ENCODE measurements around the gene PLEKHG4B. TPM values are rescaled to one million over a fixed set of nuclear protein-coding genes. Genes with fewer than 3 reads are reported as not detected.

The PLEKHG4B gene
- polyA plus RNA-seq, 1 of the 3 experiments (the other 2 are of a cell fraction): 0.18 TPM

DNA sequence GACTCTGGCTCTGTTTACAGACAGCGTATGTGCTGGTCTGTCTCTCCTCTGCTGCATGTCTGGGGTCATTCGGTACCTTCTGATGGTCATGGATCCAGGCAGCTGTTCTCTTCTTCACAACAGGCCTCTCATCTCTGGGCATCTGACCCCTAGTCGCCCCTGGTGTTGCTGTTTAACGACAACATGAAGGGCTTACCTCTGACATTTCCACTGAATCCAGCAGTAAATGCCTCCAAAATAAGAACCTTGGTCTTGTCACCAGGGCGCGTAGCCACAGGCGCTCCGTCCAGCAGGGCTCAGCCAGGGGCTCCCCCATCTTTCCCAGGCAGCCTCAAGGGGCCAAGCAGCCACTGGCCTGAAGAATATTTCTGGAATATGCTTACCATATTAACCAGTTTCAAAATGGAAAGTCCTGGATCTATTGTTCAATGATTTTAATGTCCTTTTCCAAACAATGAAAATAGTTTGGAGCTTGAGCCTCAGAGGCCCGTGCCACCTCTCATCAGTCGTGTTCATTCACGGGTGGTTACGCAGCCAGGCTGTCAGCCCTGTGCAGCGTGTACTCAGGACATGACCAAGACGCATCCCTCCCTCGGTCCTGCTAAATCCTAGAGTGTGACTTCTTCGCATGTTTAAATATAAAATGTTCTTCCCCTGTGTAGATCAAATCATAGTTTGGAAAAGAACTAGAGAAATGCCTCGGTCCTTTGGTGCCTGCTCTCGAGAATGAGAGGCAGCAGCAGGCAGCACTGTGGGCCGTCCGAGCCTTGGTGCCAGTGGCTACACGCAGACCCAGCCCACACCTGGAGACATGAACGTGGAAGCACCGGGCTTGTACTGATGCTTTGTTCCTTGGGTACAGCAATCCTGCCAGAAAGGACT lies 69.2 kb downstream of the PLEKHG4B start:
- Histone ChIP-seq H3K27me3 (ENCODE audit: insufficient read depth) (no peaks in the 10 kb centered on the region; the same call in 1 of the 2 replicates), H4K20me1 (ENCODE audit: insufficient read depth) (no peaks in the 10 kb centered on the region), H3K4me3 (ENCODE audit: low read depth in 2 of 2, low read length in 1 of 2) (no peak overlapping the region), H3K36me3 (replicated peaks in 1 of 2; ENCODE audit: control insufficient read depth in 1 of 2, insufficient read depth in 2 of 2, low read length in 1 of 2) (no peaks in the 10 kb centered on the region), H3K27ac (ENCODE audit: low read depth in 2 of 2, low read length in 1 of 2) (no peak overlapping the region), H3K9me2 (no peaks in the 10 kb centered on the region), H3K79me2 (ENCODE audit: insufficient read depth) (no peaks in the 10 kb centered on the region), H3K9me3 (no peaks in the 10 kb centered on the region), H2AFZ (ENCODE audit: low read depth) (no peak overlapping the region), H3K9ac (no peak overlapping the region), H3K4me1 (ENCODE audit: control insufficient read depth in 1 of 2, insufficient read depth in 2 of 2, low read depth in 1 of 2, low read length in 1 of 2) (no peaks in the 10 kb centered on the region), H3K4me2 (no peak overlapping the region), H3F3A (replicated peaks; ENCODE audit: insufficient read depth) (peaks cover 3% of the 10 kb centered on the region)
- no peak for DNase-seq
- WGBS (ENCODE audit: low lambda C conversion rate): 66% methylated on average over 23 of the region's 23 CpGs
- CTCF ChIA-PET: no interaction called here
- POLR2A ChIA-PET: no interaction called here
- no peak for TF ChIP-seq POLR2AphosphoS5 (IDR thresholded peaks at IDR 0.05; ENCODE audit: low read depth, low read length)
- no peak for TF ChIP-seq GATA2 (CRISPR knock-in tag; IDR thresholded peaks at IDR 0.05)
- no peak for TF ChIP-seq MEF2A (IDR thresholded peaks at IDR 0.05; ENCODE audit: borderline replicate concordance, low read depth)
- TF ChIP-seq, protein P1, sequence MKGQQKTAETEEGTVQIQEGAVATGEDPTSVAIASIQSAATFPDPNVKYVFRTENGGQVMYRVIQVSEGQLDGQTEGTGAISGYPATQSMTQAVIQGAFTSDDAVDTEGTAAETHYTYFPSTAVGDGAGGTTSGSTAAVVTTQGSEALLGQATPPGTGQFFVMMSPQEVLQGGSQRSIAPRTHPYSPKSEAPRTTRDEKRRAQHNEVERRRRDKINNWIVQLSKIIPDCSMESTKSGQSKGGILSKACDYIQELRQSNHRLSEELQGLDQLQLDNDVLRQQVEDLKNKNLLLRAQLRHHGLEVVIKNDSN (IDR thresholded peaks at IDR 0.05; ENCODE audit: borderline replicate concordance, low read depth): no peak
- TF ChIP-seq RCOR1 (IDR thresholded peaks at IDR 0.05; ENCODE audit: low read length): no peak
- no peak for TF ChIP-seq ELF1 (IDR thresholded peaks at IDR 0.05)
- no peak for TF ChIP-seq SMC3 (IDR thresholded peaks at IDR 0.05; ENCODE audit: low read depth, low read length)
- TF ChIP-seq MXI1 (IDR thresholded peaks at IDR 0.05; ENCODE audit: low read depth, low read length): no peak
- TF ChIP-seq NFIC (IDR thresholded peaks at IDR 0.05; ENCODE audit: borderline replicate concordance): no peak
- no peak for TF ChIP-seq FOXJ3 (CRISPR knock-in tag; IDR thresholded peaks at IDR 0.05)
- TF ChIP-seq NRF1 (IDR thresholded peaks at IDR 0.05; ENCODE audit: low read depth, low read length): no peak
- no peak for TF ChIP-seq FOXM1 (IDR thresholded peaks at IDR 0.05; ENCODE audit: low read depth)
- no peak for TF ChIP-seq TEAD4 (IDR thresholded peaks at IDR 0.05; ENCODE audit: borderline replicate concordance, insufficient read depth)
- TF ChIP-seq EP300 (IDR thresholded peaks at IDR 0.05; ENCODE audit: borderline replicate concordance in 1 of 2, low read depth in 1 of 2, low read length in 1 of 2): no peak
- no peak for TF ChIP-seq RXRA (IDR thresholded peaks at IDR 0.05; ENCODE audit: borderline replicate concordance, low read depth)

DNA sequence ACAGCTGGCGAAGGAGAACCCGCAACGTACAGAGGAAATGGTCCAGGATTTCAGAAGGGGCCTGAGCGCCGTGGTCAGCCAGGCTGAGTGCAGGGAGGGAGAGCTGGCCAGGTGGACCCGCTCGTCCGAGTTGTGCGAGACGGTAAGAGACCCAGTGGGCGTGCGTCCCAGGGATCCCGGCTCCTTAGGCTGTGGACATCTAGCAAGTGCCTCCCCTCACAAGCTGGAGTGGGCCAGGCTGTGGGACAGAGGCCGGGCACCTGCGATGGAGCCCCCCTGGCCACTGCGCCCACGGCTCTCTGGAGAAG lies 69.8 kb downstream of the PLEKHG4B start:
- CTCF ChIA-PET: no interaction called here
- Histone ChIP-seq H3K4me1 (ENCODE audit: control insufficient read depth in 1 of 2, insufficient read depth in 2 of 2, low read depth in 1 of 2, low read length in 1 of 2) (peaks cover 0 to under 1% of the 10 kb centered on the region in 2 experiments; a peak in 1 of 4 replicates), H2AFZ (ENCODE audit: low read depth) (no peak overlapping the region), H3F3A (replicated peaks; ENCODE audit: insufficient read depth) (peaks cover 3% of the 10 kb centered on the region), H3K79me2 (ENCODE audit: insufficient read depth) (no peaks in the 10 kb centered on the region), H4K20me1 (ENCODE audit: insufficient read depth) (no peaks in the 10 kb centered on the region), H3K27ac (ENCODE audit: low read depth in 2 of 2, low read length in 1 of 2) (no peak overlapping the region), H3K9me2 (no peaks in the 10 kb centered on the region), H3K27me3 (ENCODE audit: insufficient read depth) (no peaks in the 10 kb centered on the region; the same call in 1 of the 2 replicates), H3K4me2 (no peak overlapping the region), H3K9me3 (no peaks in the 10 kb centered on the region), H3K9ac (no peak overlapping the region), H3K36me3 (replicated peaks in 1 of 2; ENCODE audit: control insufficient read depth in 1 of 2, insufficient read depth in 2 of 2, low read length in 1 of 2) (no peaks in the 10 kb centered on the region), H3K4me3 (ENCODE audit: low read depth in 2 of 2, low read length in 1 of 2) (no peak overlapping the region)
- TF ChIP-seq GABPA (IDR thresholded peaks at IDR 0.05; ENCODE audit: low read depth) (no peak), ELF1 (IDR thresholded peaks at IDR 0.05) (no peak), RXRA (IDR thresholded peaks at IDR 0.05; ENCODE audit: borderline replicate concordance, low read depth) (no peak), POLR2AphosphoS5 (IDR thresholded peaks at IDR 0.05; ENCODE audit: low read depth, low read length) (no peak)
- TF ChIP-seq, protein P2, sequence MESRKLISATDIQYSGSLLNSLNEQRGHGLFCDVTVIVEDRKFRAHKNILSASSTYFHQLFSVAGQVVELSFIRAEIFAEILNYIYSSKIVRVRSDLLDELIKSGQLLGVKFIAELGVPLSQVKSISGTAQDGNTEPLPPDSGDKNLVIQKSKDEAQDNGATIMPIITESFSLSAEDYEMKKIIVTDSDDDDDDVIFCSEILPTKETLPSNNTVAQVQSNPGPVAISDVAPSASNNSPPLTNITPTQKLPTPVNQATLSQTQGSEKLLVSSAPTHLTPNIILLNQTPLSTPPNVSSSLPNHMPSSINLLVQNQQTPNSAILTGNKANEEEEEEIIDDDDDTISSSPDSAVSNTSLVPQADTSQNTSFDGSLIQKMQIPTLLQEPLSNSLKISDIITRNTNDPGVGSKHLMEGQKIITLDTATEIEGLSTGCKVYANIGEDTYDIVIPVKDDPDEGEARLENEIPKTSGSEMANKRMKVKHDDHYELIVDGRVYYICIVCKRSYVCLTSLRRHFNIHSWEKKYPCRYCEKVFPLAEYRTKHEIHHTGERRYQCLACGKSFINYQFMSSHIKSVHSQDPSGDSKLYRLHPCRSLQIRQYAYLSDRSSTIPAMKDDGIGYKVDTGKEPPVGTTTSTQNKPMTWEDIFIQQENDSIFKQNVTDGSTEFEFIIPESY (IDR thresholded peaks at IDR 0.05; ENCODE audit: borderline replicate concordance, low read depth): no peak
- TF ChIP-seq, protein P1 (IDR thresholded peaks at IDR 0.05; ENCODE audit: borderline replicate concordance, low read depth): no peak
- POLR2A ChIA-PET: no interaction called here
- DNase-seq: no peak
- WGBS (ENCODE audit: low lambda C conversion rate): 86% methylated on average over 13 of the region's 17 CpGs

All from SK-N-SH (cell line).